GM12878 (cell line): ENCODE results near the gene TRAT1. TPM values are rescaled to one million over a fixed set of nuclear protein-coding genes. Genes with fewer than 3 reads are reported as not detected.

ENCODE experiments used
- ATAC-seq: fragments of 200-7000 bp; cut with Tn5 transposase; 3 replicates; pipeline ENCODE4 v1.9.1; 2020; ENCODE audit warnings: mild to moderate bottlenecking, moderate library complexity
- BruUV-seq: library from RNA; stranded (reverse); fragments of 400-500 nt; replicated peaks from 2 replicates; lab custom pipeline; 2021; lab: Mats Ljungman, UMichigan
- CTCF ChIA-PET: fragments of 300-600 bp; sonication (Branson Sonifier 250); formaldehyde crosslinking; extraction: SDS; loops from one replicate; lab custom pipeline; 2021; ENCODE audit warnings: inconsistent platforms; lab: Yijun Ruan, JAX
- POLR2A ChIA-PET: fragments of 350-600 bp; formaldehyde crosslinking; extraction: SDS; loops from one replicate; lab custom pipeline; 2021; ENCODE audit warnings: inconsistent platforms; lab: Charles Lee
- RAD21 ChIA-PET: fragments of 300-600 bp; sonication (Branson Sonifier 250); formaldehyde crosslinking; loops from one replicate; lab custom pipeline; 2023; ENCODE audit warnings: antibody characterized with exemption; ENCODE audit not compliant: unreplicated experiment; lab: Charles Lee
- SMC1A ChIA-PET: fragments of 300-600 bp; sonication (Branson Sonifier 250); formaldehyde crosslinking; loops from one replicate; lab custom pipeline; 2023; ENCODE audit not compliant: unreplicated experiment, uncharacterized antibody; lab: Charles Lee
- DNase-seq: peaks from one replicate; pipeline ENCODE4 v3.0.0-alpha.2; 2011; ENCODE audit warnings: low read depth, low spot score
- FAIRE-seq: peaks from 3 replicates; lab custom pipeline; 2011; peaks lifted over from hg19 to GRCh38; lab: Jason Lieb, UNC
- H2AFZ ChIP-seq: 2 replicates; pipeline ENCODE4 v1.6.0; 2011; ENCODE audit warnings: low read depth, low read length, control low read depth; ENCODE audit not compliant: control insufficient read depth
- H3K27ac ChIP-seq: 2 replicates; pipeline ENCODE4 v1.5.1; 2011; ENCODE audit warnings: control low read depth; ENCODE audit not compliant: control insufficient read depth, insufficient read depth
- H3K27me3 ChIP-seq, 2 experiments: replicated peaks in 1 of 2; 2 replicates each; pipeline versions ENCODE4 v1.6.0 to v1.6.1; 2011; ENCODE audit warnings: low read length in 1 of 2; ENCODE audit not compliant: control insufficient read depth in 2 of 2, insufficient read depth in 2 of 2
- H3K36me3 ChIP-seq, 2 experiments: 2 replicates each; pipeline ENCODE4 v1.5.1; 2011; ENCODE audit warnings: low read length in 1 of 2; ENCODE audit not compliant: control insufficient read depth in 2 of 2, insufficient read depth in 2 of 2
- H3K4me1 ChIP-seq: 2 replicates; pipeline ENCODE4 v1.6.1; 2011; ENCODE audit warnings: mild to moderate bottlenecking, low read length, moderate library complexity, mixed read lengths; ENCODE audit not compliant: control insufficient read depth, insufficient read depth
- H3K4me2 ChIP-seq: 2 replicates; pipeline ENCODE4 v1.6.0; 2011; ENCODE audit warnings: control low read depth; ENCODE audit not compliant: control insufficient read depth, insufficient read depth
- H3K4me3 ChIP-seq: fragments of 200-600 bp; sonication (generic); 2 replicates; pipeline ENCODE4 v1.5.1; 2016
- H3K79me2 ChIP-seq: 2 replicates; pipeline ENCODE4 v1.6.0; 2011; ENCODE audit warnings: low read length; ENCODE audit not compliant: control insufficient read depth, insufficient read depth
- H3K9ac ChIP-seq: 2 replicates; pipeline ENCODE4 v1.8.0; 2011; ENCODE audit warnings: low read length, control low read depth, mixed read lengths; ENCODE audit not compliant: control insufficient read depth, insufficient read depth
- H3K9me3 ChIP-seq: replicated peaks from 3 replicates; pipeline ENCODE4 v1.5.1; 2011; ENCODE audit warnings: mild to moderate bottlenecking, low read length; ENCODE audit not compliant: control insufficient read depth, insufficient read depth
- H4K20me1 ChIP-seq: 2 replicates; pipeline ENCODE4 v1.6.0; 2011; ENCODE audit not compliant: control insufficient read depth, insufficient read depth
- ATF7 ChIP-seq: fragments of 450-650 bp; IDR thresholded peaks from 2 replicates; pipeline ENCODE4 v1.6.1; 2016; ENCODE audit warnings: low read depth, mild to moderate bottlenecking
- BCL11A ChIP-seq: IDR thresholded peaks from 2 replicates; pipeline ENCODE4 v1.6.1; 2011; ENCODE audit warnings: low read depth, low read length
- CHD1 ChIP-seq: IDR thresholded peaks from 2 replicates; pipeline ENCODE4 v1.6.1; 2012; ENCODE audit warnings: low read depth, low read length, improper control_type of control experiment
- EP300 ChIP-seq, 2 experiments: fragments of 150-350 bp in 1 of 2; IDR thresholded peaks; 2 replicates each; pipeline ENCODE4 v1.6.1; 2011 to 2012; ENCODE audit warnings: low read depth in 2 of 2, low read length in 2 of 2, borderline replicate concordance in 1 of 2, improper control_type of control experiment in 1 of 2, inconsistent platforms in 1 of 2; ENCODE audit not compliant: control insufficient read depth in 1 of 2
- GATAD2B ChIP-seq: fragments of 450-650 bp; conservative IDR thresholded peaks from 2 replicates; pipeline ENCODE4 v1.6.1; 2017; ENCODE audit warnings: low read depth, mild to moderate bottlenecking, moderate library complexity
- HDAC2 ChIP-seq: fragments of 200-600 bp; sonication (generic); IDR thresholded peaks from 2 replicates; pipeline ENCODE4 v1.6.1; 2017
- PAX5 ChIP-seq: IDR thresholded peaks from 2 replicates; pipeline ENCODE4 v1.6.1; 2011; ENCODE audit warnings: low read depth, low read length, borderline replicate concordance
- RAD51 ChIP-seq: fragments of 450-650 bp; IDR thresholded peaks from 2 replicates; pipeline ENCODE4 v1.6.1; 2016; ENCODE audit warnings: moderate library complexity, mild to moderate bottlenecking, inconsistent platforms
- TAF1 ChIP-seq: IDR thresholded peaks from 2 replicates; pipeline ENCODE4 v1.6.1; 2011; ENCODE audit warnings: mild to moderate bottlenecking, low read depth, low read length, borderline replicate concordance
- TCF3 ChIP-seq: IDR thresholded peaks from 2 replicates; pipeline ENCODE4 v1.6.1; 2012; ENCODE audit warnings: low read depth, mild to moderate bottlenecking, low read length, borderline replicate concordance; ENCODE audit not compliant: insufficient read depth
- YY1 ChIP-seq: IDR thresholded peaks from 2 replicates; pipeline ENCODE4 v1.6.1; 2011; ENCODE audit warnings: low read depth, mild to moderate bottlenecking, low read length
- ZNF622 ChIP-seq: fragments of 450-650 bp; IDR thresholded peaks from 2 replicates; pipeline ENCODE4 v1.6.1; 2017; ENCODE audit warnings: mild to moderate bottlenecking, inconsistent platforms
- WGBS: methylation state at CpG from one replicate; pipeline ENCODE4 v1.1.6; 2016; ENCODE audit warnings: low lambda C conversion rate; ENCODE audit not compliant: insufficient replicate concordance, insufficient coverage; ENCODE audit errors: missing lambda C conversion rate; 5-methylcytosine and 5-hydroxymethylcytosine counted together
- in situ Hi-C: fragments of 300-500 bp; cut with MboI; formaldehyde crosslinking; loops from 9 replicates; pipeline ENCODE4 v1.14.3; 2018; ENCODE audit warnings: mixed read lengths
- intact Hi-C: fragments of 100-400 bp; cut with micrococcal nuclease; formaldehyde crosslinking; loops from one replicate; pipeline ENCODE4 v1.14.2; 2022; ENCODE audit not compliant: unreplicated experiment
- polyA plus RNA-seq, 11 experiments: library from polyadenylated mRNA; depleted of rRNA in 4 of 11; unstranded in 6 of 11; stranded (reverse) in 5 of 11; fragments of >200 nt; fragmentation: Nextera tagmentation in 4 of 11; fragmentation: Illumina TruSeq in 1 of 11; extraction: Ambion mirVana in 4 of 11; extraction: Trizol in 1 of 11; gene quantifications; 1 replicate in 1 of 11; 2 replicates in 10 of 11; pipeline versions ENCODE4 v1.2.1 to v1.2.3, GENCODE V29; 2011 to 2016; ENCODE audit warnings: inconsistent platforms in 2 of 11, missing spikeins in 2 of 11, low read depth in 1 of 11
- total RNA-seq, 4 experiments: library from RNA; depleted of rRNA in 3 of 4; stranded (reverse); fragments of >200 nt in 3 of 4; fragmentation: Illumina TruSeq in 1 of 4; extraction: Trizol in 1 of 4; gene quantifications; 2 replicates each; pipeline versions ENCODE4 v1.2.1 to v1.2.3, GENCODE V29; 2013 to 2021
- TF ChIP-seq, protein P1 (sequence below): fragments of 450-650 bp; IDR thresholded peaks from 2 replicates; pipeline ENCODE4 v1.6.1; 2016; ENCODE audit warnings: mild to moderate bottlenecking
- TF ChIP-seq, protein P2 (sequence below): fragments of 450-650 bp; IDR thresholded peaks from 2 replicates; pipeline ENCODE4 v1.6.1; 2018; ENCODE audit warnings: borderline replicate concordance, mild to moderate bottlenecking; ENCODE audit not compliant: partially characterized antibody
- TF ChIP-seq, protein P3 (sequence below): fragments of 450-650 bp; IDR thresholded peaks from 2 replicates; pipeline ENCODE4 v1.6.1; 2017; ENCODE audit warnings: antibody characterized with exemption, mild to moderate bottlenecking, moderate library complexity

The TRAT1 gene
- total and polyA plus RNA-seq, 10 of the 15 experiments (the other 5 are each of a cell fraction or from before 2014, with no cell fraction given): 0.11 to 1.5 (median 0.18) TPM; not detected in 2

DNA sequence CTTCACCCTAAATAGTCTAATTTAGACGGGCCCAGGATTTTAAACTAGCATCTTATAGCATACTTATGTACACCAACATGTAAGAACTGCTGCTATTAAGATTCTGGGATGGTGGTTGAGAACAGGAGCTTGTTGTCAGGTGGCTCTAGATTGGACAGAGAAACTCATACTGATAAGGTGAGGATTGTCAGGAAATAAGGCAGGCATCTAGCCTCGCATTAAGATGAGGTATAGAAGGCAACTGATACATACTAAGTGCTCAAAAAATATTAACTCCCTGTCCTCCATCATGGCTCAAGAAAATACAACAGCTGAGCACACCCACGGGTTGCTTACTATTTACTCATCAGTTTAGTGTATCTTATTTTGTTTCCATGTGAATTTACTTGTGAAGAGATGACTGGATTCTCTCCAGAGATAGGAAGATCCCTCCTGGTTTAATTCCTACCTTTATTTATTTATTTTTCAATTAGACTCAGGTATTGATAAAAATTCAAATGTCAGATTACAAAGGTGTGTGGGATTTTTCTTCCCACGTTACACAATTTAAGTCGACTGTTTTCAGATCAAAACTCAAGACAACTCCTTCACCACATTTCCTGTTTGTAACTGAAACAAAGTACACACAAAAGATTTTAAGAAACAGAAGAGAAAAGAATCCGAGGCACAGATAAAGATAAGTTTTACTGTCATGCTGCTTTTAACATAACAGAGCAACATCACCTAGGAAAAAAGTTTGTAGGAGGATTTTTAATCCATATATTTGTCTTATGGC, at the start of gene TRAT1 (continued):
- TF ChIP-seq, protein P1, sequence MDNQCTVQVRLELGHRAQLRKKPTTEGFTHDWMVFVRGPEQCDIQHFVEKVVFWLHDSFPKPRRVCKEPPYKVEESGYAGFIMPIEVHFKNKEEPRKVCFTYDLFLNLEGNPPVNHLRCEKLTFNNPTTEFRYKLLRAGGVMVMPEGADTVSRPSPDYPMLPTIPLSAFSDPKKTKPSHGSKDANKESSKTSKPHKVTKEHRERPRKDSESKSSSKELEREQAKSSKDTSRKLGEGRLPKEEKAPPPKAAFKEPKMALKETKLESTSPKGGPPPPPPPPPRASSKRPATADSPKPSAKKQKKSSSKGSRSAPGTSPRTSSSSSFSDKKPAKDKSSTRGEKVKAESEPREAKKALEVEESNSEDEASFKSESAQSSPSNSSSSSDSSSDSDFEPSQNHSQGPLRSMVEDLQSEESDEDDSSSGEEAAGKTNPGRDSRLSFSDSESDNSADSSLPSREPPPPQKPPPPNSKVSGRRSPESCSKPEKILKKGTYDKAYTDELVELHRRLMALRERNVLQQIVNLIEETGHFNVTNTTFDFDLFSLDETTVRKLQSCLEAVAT: no peak
- TF ChIP-seq TAF1 (no peak), PAX5 (no peak)

DNA sequence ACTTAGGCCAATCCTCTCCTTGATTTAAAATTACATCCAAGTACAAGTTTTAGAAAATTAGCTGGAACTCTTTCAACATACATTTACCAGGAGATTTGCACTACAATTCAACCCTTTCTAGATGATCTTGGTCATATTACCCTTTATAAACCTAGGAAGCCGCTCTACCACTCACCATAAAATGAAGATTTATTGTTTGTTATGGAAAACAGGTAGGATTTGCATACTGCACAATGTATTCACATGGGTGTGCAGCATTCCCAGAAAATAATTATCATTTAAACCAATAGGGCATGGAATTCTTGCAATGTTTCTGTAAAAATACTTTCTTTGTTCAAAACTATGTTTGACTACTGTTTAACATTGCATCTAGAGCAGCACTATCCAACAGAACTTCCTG, 46.9 kb upstream of the TRAT1 start:
- intact Hi-C loops: no loop called here
- H3K9me3 ChIP-seq: no peaks in the 10 kb centered on the region
- H3K27me3 ChIP-seq: no peaks in the 10 kb centered on the region
- ChIA-PET CTCF (interaction anchor here (0.6 kb wide), 1 partner anchor 267 kb away, joined by 3 read pairs; no protein-coding TSS in a partner anchor), POLR2A (no interaction called here), SMC1A (no interaction called here), RAD21 (no interaction called here)
- H4K20me1 ChIP-seq: no peaks in the 10 kb centered on the region
- no peaks in the 10 kb centered on the region for H3K79me2 ChIP-seq
- H3K4me2 ChIP-seq: no peak overlapping the region
- H3K4me1 ChIP-seq: no peaks in the 10 kb centered on the region
- TF ChIP-seq YY1 (no peak), CHD1 (no peak), EP300 (IDR thresholded peaks at IDR 0.05; ENCODE audit: borderline replicate concordance in 1 of 2, control insufficient read depth in 1 of 2, low read depth in 2 of 2, low read length in 2 of 2) (no peak), BCL11A (no peak), HDAC2 (no peak), TCF3 (no peak), ZNF622 (no peak), ATF7 (no peak), RAD51 (no peak), GATAD2B (no peak)
- TF ChIP-seq, protein P2, sequence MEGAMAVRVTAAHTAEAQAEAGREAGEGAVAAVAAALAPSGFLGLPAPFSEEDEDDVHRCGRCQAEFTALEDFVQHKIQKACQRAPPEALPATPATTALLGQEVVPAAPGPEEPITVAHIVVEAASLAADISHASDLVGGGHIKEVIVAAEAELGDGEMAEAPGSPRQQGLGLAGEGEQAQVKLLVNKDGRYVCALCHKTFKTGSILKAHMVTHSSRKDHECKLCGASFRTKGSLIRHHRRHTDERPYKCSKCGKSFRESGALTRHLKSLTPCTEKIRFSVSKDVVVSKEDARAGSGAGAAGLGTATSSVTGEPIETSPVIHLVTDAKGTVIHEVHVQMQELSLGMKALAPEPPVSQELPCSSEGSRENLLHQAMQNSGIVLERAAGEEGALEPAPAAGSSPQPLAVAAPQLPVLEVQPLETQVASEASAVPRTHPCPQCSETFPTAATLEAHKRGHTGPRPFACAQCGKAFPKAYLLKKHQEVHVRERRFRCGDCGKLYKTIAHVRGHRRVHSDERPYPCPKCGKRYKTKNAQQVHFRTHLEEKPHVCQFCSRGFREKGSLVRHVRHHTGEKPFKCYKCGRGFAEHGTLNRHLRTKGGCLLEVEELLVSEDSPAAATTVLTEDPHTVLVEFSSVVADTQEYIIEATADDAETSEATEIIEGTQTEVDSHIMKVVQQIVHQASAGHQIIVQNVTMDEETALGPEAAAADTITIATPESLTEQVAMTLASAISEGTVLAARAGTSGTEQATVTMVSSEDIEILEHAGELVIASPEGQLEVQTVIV: no peak
- TF ChIP-seq, protein P3, sequence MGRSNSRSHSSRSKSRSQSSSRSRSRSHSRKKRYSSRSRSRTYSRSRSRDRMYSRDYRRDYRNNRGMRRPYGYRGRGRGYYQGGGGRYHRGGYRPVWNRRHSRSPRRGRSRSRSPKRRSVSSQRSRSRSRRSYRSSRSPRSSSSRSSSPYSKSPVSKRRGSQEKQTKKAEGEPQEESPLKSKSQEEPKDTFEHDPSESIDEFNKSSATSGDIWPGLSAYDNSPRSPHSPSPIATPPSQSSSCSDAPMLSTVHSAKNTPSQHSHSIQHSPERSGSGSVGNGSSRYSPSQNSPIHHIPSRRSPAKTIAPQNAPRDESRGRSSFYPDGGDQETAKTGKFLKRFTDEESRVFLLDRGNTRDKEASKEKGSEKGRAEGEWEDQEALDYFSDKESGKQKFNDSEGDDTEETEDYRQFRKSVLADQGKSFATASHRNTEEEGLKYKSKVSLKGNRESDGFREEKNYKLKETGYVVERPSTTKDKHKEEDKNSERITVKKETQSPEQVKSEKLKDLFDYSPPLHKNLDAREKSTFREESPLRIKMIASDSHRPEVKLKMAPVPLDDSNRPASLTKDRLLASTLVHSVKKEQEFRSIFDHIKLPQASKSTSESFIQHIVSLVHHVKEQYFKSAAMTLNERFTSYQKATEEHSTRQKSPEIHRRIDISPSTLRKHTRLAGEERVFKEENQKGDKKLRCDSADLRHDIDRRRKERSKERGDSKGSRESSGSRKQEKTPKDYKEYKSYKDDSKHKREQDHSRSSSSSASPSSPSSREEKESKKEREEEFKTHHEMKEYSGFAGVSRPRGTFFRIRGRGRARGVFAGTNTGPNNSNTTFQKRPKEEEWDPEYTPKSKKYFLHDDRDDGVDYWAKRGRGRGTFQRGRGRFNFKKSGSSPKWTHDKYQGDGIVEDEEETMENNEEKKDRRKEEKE: no peak
- no peak overlapping the region for H3K9ac ChIP-seq
- H3K36me3 ChIP-seq: no peaks in the 10 kb centered on the region
- ATAC-seq: no peak
- no peak overlapping the region for H2AFZ ChIP-seq
- no peak for DNase-seq
- BruUV-seq: no TSS peak
- WGBS: 9% methylated on average over 1 of the region's 1 CpG
- H3K4me3 ChIP-seq: no peak overlapping the region
- FAIRE-seq: no peak
- in situ Hi-C loops: no loop called here
- H3K27ac ChIP-seq: no peak overlapping the region
